GM18502 (cell line): ENCODE results near the gene PAFAH2.
"Not testable (repeated sequence)": the region's sequence is repeated elsewhere in the genome, so short reads cannot be mapped to it uniquely, and the experiment has no call there.

ENCODE experiments used
- ATAC-seq: cut with Tn5 transposase; IDR thresholded peaks from one replicate; pipeline ENCODE4 v1.9.1; 2021; ENCODE audit warnings: mild to moderate bottlenecking; ENCODE audit not compliant: unreplicated experiment, poor library complexity

The PAFAH2 gene

GRCh38 chr1:25989440-25990234 is 8.2 kb downstream of the PAFAH2 start:
- no peak for ATAC-seq

- ATAC-seq: no peak
Measured at GRCh38 chr1:25987951-25988350, 9.9 kb downstream of the PAFAH2 start.

GRCh38 chr1:25986773-25987172 is 11.1 kb downstream of the PAFAH2 start:
- not testable (repeated sequence) for ATAC-seq

GRCh38 chr1:25985670-25986069 is 12.2 kb downstream of the PAFAH2 start:
- ATAC-seq: no peak

GRCh38 chr1:25985171-25985570 is 12.7 kb downstream of the PAFAH2 start:
- ATAC-seq: no peak

- ATAC-seq: no peak
Measured at GRCh38 chr1:25979210-25979609, 18.7 kb downstream of the PAFAH2 start.

- no peak for ATAC-seq
Measured at GRCh38 chr1:25978403-25978802, 19.5 kb downstream of the PAFAH2 start.

- ATAC-seq: no peak
Measured at GRCh38 chr1:25977801-25978200, 20.1 kb downstream of the PAFAH2 start.

- no peak for ATAC-seq
Measured at GRCh38 chr1:25973610-25974321, 24.1 kb downstream of the PAFAH2 start.

- no peak for ATAC-seq
Measured at GRCh38 chr1:25971811-25972180, 26.1 kb downstream of the PAFAH2 start.

- ATAC-seq: no peak
Measured at GRCh38 chr1:25971066-25971810, 26.6 kb downstream of the PAFAH2 start.

GRCh38 chr1:25967308-25967707 is 30.6 kb downstream of the PAFAH2 start:
- ATAC-seq: no peak

- no peak for ATAC-seq
Measured at GRCh38 chr1:25959611-25960010, 38.3 kb downstream of the PAFAH2 start.

GRCh38 chr1:25958465-25958864 is 39.4 kb downstream of the PAFAH2 start:
- ATAC-seq: no peak

GRCh38 chr1:25955553-25955952 is 42.3 kb downstream of the PAFAH2 start:
- ATAC-seq: no peak

- no peak for ATAC-seq
Measured at GRCh38 chr1:25954282-25954938, 43.5 kb downstream of the PAFAH2 start.

- no peak for ATAC-seq
Measured at GRCh38 chr1:25952841-25953401, 44.9 kb downstream of the PAFAH2 start.

GRCh38 chr1:25948641-25949040 is 49.2 kb downstream of the PAFAH2 start:
- ATAC-seq: no peak

- no peak for ATAC-seq
Measured at GRCh38 chr1:25947027-25947426, 50.8 kb downstream of the PAFAH2 start.

GRCh38 chr1:25945761-25946160 is 52.1 kb downstream of the PAFAH2 start:
- no peak for ATAC-seq
